HG02623 (cell line): ENCODE results near the gene JMJD8.

Experiments used
- ATAC-seq: cut with Tn5 transposase; IDR thresholded peaks from one replicate; pipeline ENCODE4 v1.9.1; 2021; ENCODE audit warnings: moderate library complexity; ENCODE audit not compliant: unreplicated experiment

The JMJD8 gene

DNA sequence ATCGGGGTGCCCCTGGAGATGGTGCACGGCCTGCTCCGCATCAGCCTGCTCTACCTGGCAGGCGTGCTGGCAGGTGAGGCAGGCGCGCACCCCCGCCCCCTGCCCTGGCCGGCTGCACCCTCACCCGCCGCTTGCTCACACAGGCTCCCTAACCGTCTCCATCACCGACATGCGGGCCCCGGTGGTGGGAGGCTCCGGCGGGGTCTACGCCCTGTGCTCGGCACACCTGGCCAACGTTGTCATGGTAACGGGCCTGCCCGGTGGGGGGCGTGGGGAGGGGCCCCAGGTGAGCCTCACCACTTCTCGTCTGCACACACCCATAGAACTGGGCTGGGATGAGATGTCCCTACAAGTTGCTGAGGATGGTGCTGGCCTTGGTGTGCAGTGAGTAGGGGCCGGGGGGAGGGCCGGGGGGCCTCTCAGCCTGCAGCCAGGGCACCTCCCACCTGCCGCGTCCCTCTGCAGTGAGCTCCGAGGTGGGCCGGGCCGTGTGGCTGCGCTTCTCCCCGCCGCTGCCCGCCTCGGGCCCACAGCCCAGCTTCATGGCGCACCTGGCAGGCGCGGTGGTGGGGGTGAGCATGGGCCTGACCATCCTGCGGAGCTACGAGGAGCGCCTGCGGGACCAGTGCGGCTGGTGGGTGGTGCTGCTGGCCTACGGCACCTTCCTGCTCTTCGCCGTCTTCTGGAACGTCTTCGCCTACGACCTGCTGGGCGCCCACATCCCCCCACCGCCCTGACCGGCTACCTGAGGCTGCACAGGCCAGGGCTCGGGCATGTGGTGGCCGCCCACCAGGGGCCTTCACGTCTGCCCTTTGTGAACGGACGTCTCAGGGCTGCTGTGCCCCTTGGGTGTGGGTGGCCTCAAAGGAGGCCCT is 6.6 kb downstream of the JMJD8 start:
- no peak for ATAC-seq

DNA sequence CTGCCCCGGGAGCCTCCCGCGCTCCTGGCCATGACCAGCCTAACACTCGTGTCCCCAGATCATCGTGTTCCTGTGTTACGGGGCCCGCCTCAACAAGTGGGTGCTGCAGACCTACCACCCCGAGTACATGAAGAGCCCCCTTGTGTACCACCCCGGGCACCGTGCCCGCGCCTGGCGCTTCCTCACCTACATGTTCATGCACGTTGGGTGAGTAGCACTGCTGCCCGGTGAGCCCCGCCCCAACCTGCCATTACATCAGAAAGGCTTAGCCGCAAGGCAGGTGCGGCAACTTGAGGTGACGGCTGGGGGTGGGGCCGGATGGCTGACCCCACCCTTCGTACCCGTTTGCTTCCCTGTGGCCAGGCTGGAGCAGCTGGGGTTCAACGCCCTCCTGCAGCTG is 7.2 kb downstream of the JMJD8 start:
- no peak for ATAC-seq

- ATAC-seq = no peak
These were observed 7.6 kb downstream of the JMJD8 start for GRCh38 chr16:676565-676902.

GRCh38 chr16:675884-676564 is 8.1 kb downstream of the JMJD8 start:
- ATAC-seq = no peak

- ATAC-seq = no peak
These were observed 8.9 kb downstream of the JMJD8 start, which contains the start of gene RHBDL1 for GRCh38 chr16:674968-675883. TSS of gene RHBDL1 (plus strand) at chr16:675671. CDS start at chr16:675791, 120 bp downstream.

GRCh38 chr16:674214-674881 is 9.8 kb downstream of the JMJD8 start:
- no peak for ATAC-seq

DNA sequence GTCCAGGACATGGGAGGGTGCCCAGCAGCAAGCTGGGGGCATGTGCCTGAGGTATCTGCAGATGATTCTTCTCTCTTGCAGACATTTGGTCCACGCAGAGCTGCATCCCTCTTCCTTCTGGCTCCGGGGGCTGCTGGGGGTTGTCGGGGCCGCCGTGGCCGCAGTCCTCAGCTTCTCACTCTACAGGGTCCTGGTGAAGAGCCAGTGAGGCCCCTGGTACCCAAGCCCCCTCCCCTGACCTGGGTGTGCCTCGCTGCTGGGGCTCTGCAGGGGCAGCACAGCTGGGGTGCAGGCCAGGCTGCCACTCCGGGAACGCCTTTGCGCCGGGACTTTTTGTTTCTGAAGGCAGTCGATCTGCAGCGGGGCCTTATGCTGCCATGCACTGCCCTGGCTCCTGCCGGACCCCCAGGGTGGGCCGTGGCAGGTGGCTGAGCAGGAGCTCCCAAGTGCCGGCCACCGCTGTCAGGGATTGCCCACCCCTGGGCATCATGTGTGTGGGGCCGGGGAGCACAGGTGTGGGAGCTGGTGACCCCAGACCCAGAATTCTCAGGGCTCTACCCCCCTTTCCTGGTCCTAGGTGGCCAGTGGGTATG is 10.6 kb downstream of the JMJD8 start:
- no peak for ATAC-seq

DNA sequence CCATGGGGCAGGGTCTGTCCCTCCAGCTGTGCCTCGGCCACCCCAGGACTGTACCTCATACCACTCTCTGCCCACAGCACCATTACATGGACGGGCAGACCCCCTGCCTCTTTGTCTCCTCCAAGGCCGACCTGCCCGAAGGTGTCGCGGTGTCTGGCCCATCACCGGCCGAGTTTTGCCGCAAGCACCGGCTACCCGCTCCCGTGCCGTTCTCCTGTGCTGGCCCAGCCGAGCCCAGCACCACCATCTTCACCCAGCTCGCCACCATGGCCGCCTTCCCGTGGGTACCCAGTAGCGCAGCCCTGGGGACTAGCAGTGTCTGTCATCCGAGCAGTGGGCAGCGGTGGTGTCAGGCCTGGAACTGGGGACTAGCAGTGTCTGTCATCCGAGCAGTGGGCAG is 11.3 kb downstream of the JMJD8 start:
- ATAC-seq = no peak

GRCh38 chr16:672371-672770 is 11.8 kb downstream of the JMJD8 start:
- ATAC-seq = no peak

- ATAC-seq = no peak
These were observed 12.6 kb downstream of the JMJD8 start for GRCh38 chr16:671353-672131.

- no peak for ATAC-seq
These were observed 13.4 kb downstream of the JMJD8 start for GRCh38 chr16:670485-671352.

GRCh38 chr16:669666-670065 is 14.5 kb downstream of the JMJD8 start:
- ATAC-seq = no peak

DNA sequence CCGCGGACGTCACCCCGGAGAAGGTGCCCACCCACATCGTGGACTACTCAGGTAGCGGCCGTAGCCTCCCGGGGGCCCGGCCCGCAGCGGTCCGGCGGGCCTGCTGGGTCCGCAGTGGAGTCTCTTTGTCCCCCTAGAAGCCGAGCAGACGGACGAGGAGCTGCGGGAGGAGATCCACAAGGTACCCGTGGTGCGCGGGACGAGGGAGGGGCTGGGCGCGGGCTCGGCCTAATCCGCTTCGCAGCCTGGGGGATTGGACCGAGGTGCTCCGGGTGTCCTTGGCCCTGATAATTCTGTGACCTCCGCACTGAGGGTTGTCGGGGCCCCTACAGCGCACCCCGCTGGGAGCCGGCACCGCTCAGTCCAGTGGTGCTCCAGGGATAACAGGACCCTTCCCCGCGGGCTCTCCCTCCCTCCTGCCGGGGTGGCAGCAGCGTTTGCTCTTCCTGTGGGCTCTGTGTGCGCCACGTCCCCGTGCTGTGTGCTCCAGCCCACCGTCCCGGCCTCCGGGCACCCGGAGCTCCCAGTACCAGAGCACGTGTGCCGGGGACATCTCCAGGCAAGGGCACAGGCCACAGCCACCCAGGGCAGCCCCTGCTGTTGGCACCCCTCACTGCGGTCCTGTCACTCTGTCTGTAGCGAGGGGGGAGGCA is 15.5 kb downstream of the JMJD8 start:
- ATAC-seq = peak; percentile 10

- ATAC-seq = peak; percentile 75
These were observed 16.2 kb downstream of the JMJD8 start, which contains the start of gene RHOT2 for GRCh38 chr16:667780-668518. TSS of gene RHOT2 (plus strand) at chr16:668132. CDS start at chr16:668200, 68 bp downstream.

DNA sequence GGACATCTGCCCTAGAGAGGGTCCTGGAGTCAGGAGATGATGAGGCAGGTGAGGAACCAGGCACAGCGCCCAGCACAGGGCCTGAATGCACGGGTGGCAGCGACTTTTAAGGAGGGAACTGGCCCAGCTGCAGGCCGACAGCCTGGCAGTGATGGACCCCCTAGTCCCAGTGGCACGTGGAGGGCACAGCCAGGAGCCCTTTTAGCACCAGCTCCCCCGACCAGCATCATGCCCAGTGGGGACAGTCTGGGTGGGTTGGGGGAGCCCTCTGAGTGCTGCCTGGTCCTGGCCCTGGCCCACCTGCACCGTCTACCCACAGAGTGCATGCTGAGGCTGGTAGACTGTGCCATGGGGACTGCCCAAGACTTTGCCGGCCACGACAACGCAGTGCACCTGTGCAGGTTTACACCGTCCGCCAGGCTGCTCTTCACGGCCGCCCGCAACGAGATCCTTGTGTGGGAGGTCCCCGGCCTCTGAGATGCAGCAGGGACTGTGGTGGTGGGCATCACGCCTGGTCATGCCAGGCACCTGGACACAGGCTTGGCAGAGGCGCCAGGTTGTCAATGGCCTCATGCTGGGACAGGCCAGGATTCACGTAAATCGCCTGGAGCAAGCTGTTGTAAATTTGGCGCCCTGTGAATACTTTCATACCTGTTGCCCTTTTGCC is 16.9 kb downstream of the JMJD8 start:
- no peak for ATAC-seq

GRCh38 chr16:666572-666971 is 17.6 kb downstream of the JMJD8 start:
- ATAC-seq = no peak

DNA sequence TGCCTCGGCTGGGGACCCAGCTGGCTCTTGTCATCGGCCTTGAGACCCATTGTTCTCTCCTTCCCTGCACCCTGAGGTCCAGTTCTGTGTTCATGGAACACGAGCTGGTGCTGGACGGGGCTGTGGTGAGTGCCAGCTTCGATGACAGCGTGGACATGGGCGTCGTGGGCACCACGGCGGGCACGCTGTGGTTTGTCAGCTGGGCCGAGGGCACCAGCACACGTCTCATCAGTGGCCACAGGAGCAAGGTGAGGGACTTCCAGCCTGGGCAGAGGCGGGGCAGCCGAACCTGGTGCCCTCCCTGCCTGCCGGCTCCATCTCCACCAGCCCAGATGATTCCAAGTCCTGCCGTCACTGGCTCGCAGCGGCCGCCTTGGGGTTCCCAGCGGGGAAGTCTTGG is 21.5 kb downstream of the JMJD8 start:
- no peak for ATAC-seq
